ENCODE results near the gene AP4E1.

DNA sequence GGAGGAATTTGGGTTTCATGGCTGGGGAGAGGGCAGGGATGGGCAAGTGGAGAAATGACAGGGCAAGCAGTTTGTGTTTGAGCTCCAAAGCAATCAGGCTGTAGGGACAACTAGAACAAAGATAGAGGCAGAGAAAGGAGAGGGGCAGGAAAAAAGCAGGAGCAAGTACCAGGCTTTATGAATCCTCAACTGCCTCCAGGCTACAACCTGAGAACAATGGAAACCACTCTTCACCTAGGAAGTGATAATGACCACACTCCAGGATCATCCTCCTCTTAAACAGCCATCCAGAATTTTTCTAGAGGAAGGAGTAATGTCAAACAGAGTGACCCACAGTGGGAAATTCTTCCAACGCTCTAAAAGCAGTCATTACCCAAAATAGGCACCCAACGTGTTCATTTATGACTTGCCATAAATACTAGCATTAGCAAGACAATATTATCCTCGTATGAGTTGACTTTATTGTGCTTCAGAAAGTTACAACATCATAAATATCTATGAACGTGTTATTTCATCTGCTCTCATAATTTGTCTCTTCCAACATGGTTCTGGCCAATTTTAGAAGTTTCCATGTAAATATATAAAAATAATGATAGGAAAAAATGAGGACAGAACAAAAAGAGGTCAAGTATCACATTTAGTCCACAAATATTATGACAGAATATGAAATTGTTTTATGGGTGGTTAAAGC, 135.7 kb downstream of the AP4E1 start:
- no peak for TF ChIP-seq POLR2A (IDR thresholded peaks at IDR 0.05; ENCODE audit: low read length)
- TF ChIP-seq GATA1 (IDR thresholded peaks at IDR 0.05; ENCODE audit: low read depth, low read length) = no peak
